HG03378 (cell line): ENCODE data around the gene CTDP1.

Source experiments
- ATAC-seq: cut with Tn5 transposase; IDR thresholded peaks from one replicate; pipeline ENCODE4 v1.9.1; 2021; ENCODE audit warnings: mild to moderate bottlenecking, moderate library complexity; ENCODE audit not compliant: unreplicated experiment

CTDP1 gene

DNA sequence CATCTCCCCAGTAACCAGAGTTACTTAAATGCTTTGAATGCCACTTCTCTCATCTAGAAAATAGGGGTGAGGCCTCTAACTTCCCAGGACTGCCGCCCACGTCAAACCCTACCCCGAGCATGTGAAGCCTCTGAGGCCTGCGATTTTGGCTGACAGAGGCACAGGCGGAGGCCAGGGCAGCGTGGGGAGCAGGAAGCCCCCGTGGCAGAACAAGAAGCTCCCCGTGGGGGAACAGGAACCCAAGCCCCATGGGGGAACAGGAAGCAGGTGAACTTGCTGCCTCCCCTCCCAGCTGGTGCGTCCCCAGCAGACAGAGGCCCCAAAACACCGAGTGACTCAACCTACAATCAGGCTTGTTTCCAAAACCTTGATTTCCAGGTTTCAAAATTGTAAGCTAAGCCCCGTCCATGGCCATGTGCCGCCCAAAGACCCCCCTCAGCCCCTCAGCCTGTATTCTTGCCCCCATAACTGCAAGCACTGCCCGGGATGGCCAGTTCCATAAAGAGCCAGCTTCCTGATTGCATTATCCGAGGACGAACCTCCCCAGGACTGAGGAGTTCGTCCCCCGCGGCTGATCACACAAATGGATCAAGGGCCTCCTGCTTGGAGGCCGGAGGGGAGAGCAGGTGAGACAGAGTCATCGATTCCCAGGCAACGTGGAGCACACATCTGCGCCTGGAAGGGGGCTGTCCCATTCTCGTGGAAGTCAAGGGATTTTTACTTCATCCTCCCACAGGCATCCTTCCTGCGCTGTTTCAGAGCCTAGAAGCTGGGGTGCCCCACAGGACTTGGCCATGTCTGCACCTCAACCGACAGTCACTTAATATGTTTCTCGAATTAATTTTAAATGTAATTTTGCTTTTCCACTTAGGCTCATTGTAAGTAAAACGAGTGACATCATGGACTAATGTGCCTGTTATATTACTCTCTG is 36.3 kb upstream of the CTDP1 start:
- no peak for ATAC-seq

DNA sequence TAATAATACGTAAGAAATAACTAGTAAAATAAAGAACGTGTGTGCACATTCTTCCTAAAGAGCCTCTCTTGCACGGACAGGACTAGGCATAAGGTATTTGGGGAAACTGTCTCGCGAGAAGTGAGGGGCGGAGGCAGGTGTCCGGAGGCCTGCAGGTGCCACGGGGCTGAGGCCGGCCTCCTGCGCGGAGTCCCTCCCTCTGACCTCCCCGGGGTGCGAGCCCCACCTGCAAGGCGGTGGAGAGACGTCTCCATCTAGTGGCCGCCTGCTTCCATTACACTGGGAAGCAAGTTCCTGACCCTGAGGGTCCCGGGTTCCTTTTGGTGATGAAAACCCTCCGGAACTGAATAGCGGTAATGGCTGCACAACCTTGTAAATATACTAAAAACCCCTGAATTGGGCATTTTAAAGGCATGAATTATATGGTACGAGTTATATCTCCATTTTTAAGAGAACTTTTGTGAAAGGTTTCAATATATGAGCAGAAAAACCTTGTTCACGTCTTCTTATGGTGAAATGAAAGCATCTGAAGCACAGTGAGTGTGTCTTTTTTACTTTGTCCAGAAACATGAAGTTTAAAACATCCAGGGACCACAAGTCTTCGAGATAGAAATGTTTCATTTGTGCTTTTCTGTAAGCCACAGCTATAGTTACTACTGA is 35.5 kb upstream of the CTDP1 start:
- ATAC-seq, result no peak

DNA sequence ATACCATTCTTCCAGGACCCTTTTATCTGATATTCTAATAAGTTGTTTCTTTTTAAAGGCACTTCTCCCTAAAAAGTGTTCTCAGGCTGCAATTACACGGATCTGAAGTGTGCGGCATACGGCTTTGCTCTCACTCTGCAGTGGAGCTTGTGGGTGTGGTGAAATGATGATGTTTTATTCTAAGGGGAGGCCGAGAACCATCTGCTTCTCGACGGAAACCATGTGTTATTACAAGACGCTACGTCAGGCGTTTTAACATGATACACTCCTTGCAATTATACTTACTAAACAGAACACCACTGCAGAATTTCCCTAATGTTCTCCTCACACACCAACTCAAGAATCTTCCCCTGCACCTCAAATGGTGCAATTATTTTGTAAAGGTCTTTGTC is 34.9 kb upstream of the CTDP1 start:
- ATAC-seq, result no peak

DNA sequence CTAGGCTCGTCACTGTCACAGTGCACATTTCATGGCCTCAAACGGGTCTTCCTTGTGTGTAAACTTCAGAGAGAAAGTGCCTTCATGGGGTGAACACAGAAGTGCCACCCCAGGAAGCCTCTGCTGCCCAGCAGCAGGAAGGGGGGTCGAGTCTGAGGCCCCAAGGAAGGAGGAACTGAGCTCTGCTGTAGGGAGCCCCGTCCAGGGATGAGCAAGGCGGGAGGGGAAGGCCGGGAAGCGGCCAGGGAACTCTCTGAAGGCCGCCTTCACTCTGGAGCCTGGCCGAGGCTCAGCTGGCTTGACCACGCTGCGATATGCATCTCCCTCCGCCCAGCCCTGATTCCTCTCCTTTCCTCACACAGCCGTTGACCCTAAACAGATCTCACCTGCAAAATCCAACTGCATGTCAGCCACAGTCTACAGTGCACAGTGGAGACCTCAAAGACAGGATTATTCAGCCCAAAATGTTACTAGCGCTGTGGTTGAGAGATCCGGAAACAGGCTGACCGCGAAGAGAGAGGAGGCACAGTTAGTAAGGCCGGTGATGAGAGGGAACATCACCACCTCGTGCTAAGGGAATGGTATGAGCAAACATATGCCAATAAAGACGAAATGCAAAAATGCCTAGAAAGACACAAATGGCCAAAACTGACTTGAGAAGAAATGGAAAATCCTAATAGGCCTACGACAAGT is 34.2 kb upstream of the CTDP1 start:
- no peak for ATAC-seq

DNA sequence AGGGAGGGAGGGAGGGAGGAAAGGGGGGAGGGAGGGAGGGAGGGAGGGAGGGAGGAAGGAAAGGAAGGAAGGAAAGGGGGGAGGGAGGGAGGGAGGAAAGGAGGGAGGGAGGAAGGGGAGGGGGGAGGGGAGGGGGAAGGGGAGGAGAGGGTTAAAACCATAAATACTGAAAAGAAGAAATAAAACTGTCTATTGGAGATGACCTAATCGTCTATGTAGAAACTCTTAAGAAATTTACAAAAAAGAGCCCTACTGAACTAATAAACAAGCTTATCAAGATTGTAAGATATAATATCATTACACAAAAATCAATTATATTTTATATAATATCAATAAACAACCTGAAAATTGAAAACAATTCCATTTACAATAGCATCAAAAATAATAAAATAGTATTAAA is 32.3 kb upstream of the CTDP1 start:
- no peak for ATAC-seq

DNA sequence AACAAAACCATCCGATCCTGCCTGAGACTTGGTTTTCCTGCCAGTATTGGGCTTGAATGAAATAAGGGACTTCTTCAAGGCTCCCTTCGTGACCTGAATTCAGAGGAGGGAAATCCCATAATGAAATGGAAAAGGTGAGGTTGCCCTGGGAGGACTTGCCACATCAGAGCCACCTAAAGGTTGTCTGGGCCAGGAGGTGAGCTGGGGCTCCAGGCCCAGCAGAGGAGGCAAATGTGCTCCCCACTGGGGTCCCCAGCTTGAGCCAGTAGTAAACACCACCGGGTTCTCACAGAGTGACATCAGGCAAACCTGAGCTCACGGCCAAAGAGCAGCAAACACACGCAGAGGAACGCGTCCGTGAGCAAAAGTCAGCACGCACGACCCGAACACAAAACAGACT is 28.6 kb upstream of the CTDP1 start:
- no peak for ATAC-seq

DNA sequence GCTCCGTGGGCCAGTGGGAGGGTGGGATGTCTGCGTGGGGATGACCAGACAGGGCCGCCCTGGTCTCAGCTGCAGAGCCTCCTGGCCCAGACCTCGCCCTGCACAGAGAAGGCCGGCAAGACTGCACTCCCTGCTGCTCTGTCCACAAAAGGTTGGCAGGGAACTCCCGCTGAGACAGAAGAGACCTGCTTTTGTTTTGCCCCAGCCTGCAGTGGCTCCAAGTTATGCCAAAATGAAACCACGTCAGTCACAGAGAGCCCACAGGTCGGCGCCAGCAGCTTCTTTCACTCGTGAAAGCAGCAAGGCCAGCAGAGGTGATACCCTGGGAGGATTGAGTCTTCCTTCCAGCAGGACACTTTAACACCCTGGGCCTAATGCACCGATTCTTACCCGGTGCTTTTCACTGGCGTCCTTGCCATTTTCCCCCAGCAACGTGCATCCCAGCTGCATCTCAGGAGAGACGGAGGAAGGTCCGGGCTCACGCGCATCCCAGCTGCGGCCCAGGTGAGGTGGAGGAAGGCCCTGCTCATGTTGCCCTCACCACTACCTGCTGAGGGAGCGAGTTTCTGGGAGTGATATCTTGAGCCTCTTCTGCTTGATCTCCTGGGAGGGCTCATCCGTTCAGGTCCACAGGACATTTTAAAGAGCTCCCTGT is 22.1 kb upstream of the CTDP1 start:
- no peak for ATAC-seq

DNA sequence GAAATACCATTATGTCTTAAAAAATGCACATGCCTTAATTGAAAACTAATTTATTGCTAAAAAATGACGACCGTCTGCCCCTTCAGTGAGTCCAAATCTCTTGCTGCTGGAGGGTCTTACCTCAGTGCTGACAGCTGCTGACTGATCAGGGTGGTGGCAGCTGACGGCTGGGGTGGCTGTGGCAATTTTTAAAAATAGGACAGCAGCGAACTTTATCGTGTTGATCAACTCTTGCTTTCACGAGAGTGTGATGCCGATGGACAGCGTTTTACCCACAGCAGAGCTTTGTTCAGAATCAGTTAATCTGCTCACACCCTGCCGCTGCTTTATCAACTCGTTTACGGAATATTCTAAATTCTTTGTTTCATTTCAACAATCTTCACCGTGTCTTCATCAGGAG is 21.2 kb upstream of the CTDP1 start:
- ATAC-seq, result no peak

DNA sequence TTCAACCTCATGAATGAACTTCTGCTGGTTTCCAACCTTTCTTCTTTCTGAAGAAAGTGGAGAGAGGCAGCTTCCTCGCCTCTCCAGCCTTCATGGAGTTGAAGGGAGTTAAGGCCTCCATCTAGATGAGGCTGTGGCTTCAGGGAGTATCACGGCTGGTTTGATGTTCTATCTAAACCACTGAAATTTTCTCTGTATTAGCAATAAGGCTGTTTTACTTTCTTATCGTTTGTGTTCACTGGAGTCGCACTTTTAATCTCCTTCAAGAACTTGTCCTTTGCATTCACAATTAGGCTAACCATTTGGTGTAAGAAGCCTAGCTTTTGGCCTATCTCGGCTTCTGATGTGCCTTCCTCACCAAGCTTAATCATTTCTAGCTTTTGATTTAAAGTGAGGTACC is 19.9 kb upstream of the CTDP1 start:
- ATAC-seq, result no peak

DNA sequence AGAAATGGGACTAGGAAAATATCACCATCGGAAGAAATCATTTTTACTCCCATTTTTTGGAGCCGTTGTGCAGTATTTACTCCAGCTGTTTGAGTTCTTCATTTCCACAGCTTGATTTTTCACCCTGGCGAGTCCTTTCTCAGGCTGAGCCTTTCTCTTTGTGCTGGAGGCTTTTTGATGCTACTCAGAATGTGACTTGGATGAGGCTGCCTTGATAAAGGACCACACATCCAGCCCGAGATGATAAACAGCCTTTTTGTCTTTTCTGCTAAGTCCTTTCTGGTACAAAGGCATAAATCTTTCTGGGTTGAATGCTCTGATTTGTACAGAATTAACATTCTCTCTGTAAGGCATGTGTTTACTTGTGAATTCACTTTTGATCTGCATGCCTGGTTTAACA is 17.6 kb upstream of the CTDP1 start:
- no peak for ATAC-seq

DNA sequence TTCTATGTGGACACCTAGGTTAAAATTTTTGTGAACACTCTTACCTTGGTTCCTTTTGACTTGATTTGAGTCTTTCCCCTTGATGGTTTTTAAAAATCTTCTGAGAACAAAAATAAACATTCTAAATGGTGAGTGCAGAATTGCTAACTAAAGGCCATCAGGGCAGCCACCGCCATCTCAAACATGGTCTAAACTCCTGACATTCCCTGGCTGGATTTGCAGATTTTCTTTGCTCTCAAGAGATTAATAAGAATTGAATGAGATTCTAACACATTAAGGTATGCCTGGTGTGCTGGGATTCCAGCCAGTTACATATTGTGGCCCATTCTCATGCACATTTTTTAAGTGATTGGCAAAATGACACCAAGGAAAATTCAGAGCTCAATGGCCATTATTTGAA is 17.2 kb upstream of the CTDP1 start:
- no peak for ATAC-seq

DNA sequence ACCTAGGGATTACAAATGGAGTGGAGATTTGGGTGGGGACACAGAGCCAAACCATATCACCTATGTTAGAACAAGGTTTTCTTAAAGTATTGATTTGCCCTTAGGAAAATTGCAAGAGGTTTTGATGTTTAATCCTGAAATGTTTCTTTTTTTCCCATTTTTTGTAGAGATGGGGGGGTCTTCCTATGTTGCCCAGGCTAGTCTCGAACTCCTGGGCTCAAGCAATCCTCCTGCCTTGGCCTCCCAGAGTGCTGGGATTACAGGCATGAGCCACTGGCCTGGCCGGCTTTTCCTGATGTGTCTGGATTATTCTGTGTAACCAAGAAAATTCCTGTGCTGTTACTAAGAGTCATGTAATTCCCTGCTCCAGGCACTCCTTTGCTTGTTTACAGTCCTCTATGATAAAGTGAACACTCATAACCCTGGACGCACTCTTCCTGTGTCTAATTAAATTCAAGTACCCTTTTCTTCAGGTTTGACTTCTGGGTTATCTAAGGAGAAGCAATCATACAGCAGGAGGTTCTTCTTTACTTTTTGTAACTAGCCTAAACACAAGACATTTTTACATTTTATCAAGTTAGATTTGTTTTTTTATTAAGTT is 15.0 kb upstream of the CTDP1 start:
- ATAC-seq, result no peak

DNA sequence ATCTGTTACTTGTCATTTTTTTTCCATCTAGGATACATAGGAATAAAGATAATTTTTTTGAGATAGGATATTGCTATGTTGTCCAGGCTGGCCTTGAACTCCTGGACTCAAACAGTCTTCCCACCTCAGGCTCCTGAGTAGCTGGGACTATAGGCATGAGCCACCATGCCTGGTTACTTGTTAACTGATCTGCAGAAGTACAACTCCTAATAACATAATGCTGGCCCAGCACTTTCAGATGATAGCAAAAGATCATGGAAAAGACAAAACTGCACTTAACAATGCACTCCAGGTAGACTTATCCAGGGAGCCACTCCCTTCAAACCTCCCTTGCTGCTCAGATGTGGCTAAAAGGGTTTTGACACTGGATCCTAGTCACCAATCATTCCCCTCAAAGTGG is 11.4 kb upstream of the CTDP1 start:
- ATAC-seq, result no peak

DNA sequence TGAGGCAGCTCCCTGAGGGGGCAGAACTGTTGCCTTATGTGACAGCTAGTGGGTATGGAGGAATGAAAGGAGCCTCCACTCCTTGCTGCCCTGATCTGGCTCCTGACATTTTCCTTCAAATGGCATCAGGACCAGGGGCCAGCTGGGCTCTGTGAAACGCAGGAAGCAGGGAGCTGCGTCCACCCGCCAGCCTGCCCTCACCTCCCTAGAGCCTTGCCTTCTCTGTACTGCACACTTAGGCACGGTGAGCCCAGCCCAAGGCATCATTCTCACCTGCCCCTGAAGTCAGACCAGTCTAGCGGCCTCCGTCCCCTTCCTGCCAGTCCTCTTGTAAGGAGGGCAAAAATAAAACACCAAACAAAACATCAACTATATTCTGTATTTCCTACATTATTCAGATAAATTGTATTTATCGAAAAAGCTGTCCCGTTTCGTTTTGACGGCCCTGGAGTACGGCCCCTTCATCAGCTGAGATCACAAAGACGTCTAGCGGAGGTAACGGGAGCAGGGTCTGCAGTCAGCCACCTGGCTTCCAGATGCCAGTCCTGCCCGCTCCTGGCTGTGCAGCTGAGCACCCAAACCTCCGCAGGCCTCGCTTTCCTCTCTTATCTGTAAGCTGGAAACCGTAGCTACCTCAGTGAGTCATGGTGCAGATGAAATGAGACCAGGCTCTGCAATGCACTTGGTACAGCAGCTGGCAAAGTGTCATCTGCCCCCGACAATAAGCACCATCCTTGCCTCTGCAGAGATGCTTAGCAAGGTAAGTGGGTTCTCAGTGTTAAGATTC is 6.9 kb upstream of the CTDP1 start:
- no peak for ATAC-seq

DNA sequence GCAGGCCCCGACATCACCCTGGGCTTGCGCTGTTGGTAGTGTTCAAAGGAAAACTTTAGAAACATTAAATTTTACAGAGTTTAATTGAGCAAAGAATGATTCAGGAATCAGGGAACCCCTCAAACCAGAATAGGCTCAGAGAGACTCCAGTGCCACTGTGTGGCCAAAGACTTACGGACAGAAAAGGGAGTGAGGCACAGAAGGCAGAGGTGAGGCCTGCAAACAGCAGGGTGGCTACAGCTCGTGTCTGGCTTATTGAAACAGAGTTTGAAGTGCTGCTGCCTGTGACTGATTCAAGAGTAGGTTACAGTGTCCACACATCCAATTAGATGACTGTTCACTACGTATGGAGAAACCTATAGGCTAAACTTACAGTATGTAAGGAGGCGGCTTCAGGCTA is 2.4 kb upstream of the CTDP1 start:
- no peak for ATAC-seq

DNA sequence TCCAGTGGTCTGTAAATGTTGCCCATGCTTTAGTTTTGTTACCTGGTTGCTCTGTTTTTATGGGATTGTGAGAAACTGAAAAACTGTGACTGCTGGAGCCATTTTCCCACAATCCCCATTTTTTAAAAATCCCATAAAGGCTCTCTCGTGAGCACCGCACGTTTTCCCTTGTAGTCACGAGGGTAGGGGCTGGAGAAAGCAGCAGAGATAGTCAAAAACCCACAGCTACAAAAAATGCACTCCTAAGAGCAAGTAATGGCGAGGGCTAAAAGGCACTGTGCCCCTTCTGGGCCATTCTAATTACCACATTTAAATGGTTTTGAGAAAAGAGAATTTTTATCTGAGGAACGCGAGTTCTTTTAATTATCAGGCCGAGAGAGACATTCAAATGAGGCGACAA is 1.8 kb upstream of the CTDP1 start:
- no peak for ATAC-seq

DNA sequence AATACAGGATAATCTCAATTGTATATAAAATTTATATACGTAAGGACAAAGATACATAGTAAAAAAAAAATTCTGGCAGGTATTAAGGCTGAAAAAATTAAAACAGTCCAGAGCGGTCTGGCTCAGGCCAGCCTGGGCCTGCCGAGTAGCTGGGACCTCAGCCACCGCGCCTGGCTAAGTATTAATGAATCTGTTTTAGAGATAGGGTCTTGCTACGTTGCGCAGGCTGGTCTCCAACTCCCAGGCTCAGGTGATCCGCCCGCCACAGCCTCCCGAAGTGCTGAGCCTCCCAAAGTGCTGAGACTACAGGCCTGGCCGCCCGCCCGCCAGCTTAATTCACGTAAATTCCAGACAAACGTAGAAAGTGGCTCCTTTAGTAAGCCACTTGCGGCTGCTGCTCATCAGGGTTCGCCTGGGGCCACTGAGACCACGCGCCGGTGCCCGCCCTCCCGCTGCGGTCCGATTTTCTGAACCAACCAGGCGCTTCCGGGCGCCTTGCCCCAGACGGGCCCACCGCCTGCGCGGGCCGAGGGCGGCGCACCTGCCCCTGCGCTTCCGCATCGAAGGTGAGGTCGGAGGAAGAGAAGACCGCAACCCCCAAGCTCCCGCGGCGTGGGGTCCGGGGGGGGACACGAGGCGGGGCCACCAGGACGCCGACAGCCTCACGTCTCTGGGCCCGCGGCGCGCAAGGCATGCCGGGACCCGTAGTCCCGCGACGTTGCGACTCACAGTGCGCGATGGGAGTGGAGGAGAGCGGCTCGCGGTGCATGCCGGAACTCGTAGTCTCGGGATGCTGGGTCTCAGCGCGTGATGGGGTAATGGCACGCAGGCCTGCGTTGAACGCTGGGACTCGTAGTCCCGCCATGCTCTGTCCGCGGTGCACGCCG is 695 bp upstream of the CTDP1 start:
- ATAC-seq, result peak; percentile 97

DNA sequence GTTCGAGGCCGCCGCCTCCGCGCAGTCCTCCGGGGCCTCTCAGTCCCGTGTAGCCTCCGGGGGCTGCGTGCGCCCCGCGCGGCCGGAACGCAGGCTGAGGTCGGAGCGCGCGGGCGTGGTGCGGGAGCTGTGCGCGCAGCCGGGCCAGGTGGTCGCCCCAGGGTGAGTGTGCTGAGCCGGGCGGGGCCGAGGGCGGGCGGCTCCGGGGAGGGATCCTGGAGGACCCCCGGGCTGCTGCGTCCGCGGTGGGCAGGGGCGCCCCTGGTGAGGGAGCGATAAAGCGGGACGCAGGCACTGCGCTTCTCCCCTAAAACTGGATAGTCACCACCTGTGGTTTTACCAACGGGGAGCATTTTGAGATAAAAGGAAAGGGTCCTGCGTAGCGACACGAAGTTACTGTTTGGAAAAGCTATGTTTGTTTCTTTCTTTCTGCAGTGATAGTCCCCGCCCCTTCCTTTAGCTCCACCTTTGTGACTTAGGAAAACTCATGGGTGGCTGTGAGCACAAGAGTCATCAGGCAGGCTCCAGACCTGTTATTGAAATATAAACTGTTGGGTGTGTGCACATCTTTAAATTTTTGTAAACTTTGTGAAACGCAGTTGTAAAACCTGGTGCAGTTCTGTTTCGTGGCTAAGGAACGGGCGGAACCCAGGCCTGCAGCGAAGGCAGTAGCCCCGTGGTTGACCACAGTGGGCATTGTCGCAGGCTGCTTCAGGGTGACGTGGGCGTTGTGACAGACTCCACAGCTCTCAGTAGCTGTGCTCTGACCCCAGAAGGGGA is 687 bp downstream of the CTDP1 start:
- ATAC-seq, result no peak
